Ishikawa (cell line): Measurements from ENCODE around the gene HPSE.

Experiments used
- FOXM1 ChIP-seq: IDR thresholded peaks from 2 replicates; pipeline ENCODE4 v1.6.1; 2012; ENCODE audit warnings: low read depth, borderline replicate concordance
- REST ChIP-seq: IDR thresholded peaks from 2 replicates; pipeline ENCODE4 v1.6.1; 2012; ENCODE audit warnings: low read depth, mild to moderate bottlenecking
- TCF12 ChIP-seq: IDR thresholded peaks from 2 replicates; pipeline ENCODE4 v1.6.1; 2012; ENCODE audit warnings: low read depth

GRCh38 chr4:83267830-83268475, 66.7 kb downstream of the HPSE start:
- TF ChIP-seq FOXM1: no peak
- no peak for TF ChIP-seq TCF12
- no peak for TF ChIP-seq REST
